ENCODE data around the gene PPIF. TPM values are rescaled to one million over a fixed set of nuclear protein-coding genes. Genes with fewer than 3 reads are reported as not detected.

The PPIF gene
- total RNA-seq, 1 experiment from 2014 or later: 160 TPM

DNA sequence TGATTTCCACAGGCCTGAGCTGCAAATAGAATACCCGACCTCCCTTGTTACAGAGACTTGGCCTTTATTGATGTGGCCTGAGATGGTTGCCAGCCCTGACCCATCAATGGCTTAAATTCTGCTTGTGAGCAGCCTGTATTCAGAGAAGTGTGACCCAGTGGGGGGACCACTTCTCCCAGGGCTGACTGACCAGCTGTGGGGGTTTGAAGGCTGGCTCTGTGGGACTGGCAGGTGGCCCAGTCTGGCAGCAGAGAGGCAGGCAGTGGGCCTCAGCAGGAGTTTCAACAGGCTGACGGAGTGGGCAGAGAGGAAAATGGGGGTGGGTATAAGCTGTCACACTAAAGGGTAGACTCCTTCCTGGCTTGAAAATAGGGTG, 12.2 kb upstream of the PPIF start:
- H3K36me3 ChIP-seq (ENCODE audit: insufficient read depth, low read length, poor library complexity, severe bottlenecking): no peaks in the 10 kb centered on the region

GRCh38 chr10:79335470-79336235, 11.6 kb upstream of the PPIF start:
- H3K4me3 ChIP-seq (ENCODE audit: low read depth, low read length, poor library complexity, severe bottlenecking): no peak overlapping the region
- no TSS peak for BruUV-seq (replicated peaks)
- POLR2A ChIA-PET (ENCODE audit: low non-redundant PET): no interaction called here
- H3K27ac ChIP-seq (ENCODE audit: low read depth, low read length, poor library complexity, severe bottlenecking): no peak overlapping the region
- DNase-seq (ENCODE audit: low spot score): no peak
- no peak for TF ChIP-seq CTCF (conservative IDR thresholded peaks at IDR 0.05; ENCODE audit: low read depth, low read length)
- no peak for TF ChIP-seq EZH2 (IDR thresholded peaks at IDR 0.05; ENCODE audit: borderline replicate concordance, low read depth, low read length, poor library complexity, severe bottlenecking)
- no peaks in the 10 kb centered on the region for H3K9me3 ChIP-seq (ENCODE audit: low read depth, low read length, poor library complexity, severe bottlenecking)
- CTCF ChIA-PET: no interaction called here
- no peaks in the 10 kb centered on the region for H3K27me3 ChIP-seq (replicated peaks; ENCODE audit: insufficient read depth, low read depth, low read length, poor library complexity)
- no peaks in the 10 kb centered on the region for H3K36me3 ChIP-seq (ENCODE audit: insufficient read depth, low read length, poor library complexity, severe bottlenecking)
- intact Hi-C loops (cut with micrococcal nuclease; ENCODE audit: unreplicated experiment): no loop called here
- no peaks in the 10 kb centered on the region for H3K4me1 ChIP-seq (ENCODE audit: insufficient read depth, low read length, poor library complexity, severe bottlenecking)

More for the DNA sequence above, 12.2 kb upstream of the PPIF start:
- TF ChIP-seq EZH2 (IDR thresholded peaks at IDR 0.05; ENCODE audit: borderline replicate concordance, low read depth, low read length, poor library complexity, severe bottlenecking) (no peak), CTCF (conservative IDR thresholded peaks at IDR 0.05; ENCODE audit: low read depth, low read length) (no peak)
- no peaks in the 10 kb centered on the region for H3K4me1 ChIP-seq (ENCODE audit: insufficient read depth, low read length, poor library complexity, severe bottlenecking)
- H3K27me3 ChIP-seq (replicated peaks; ENCODE audit: insufficient read depth, low read depth, low read length, poor library complexity): no peaks in the 10 kb centered on the region
- POLR2A ChIA-PET (ENCODE audit: low non-redundant PET): no interaction called here
- no peaks in the 10 kb centered on the region for H3K9me3 ChIP-seq (ENCODE audit: low read depth, low read length, poor library complexity, severe bottlenecking)
- intact Hi-C loops (cut with micrococcal nuclease; ENCODE audit: unreplicated experiment): no loop called here
- DNase-seq (ENCODE audit: low spot score): no peak
- H3K4me3 ChIP-seq (ENCODE audit: low read depth, low read length, poor library complexity, severe bottlenecking): no peak overlapping the region
- no peak overlapping the region for H3K27ac ChIP-seq (ENCODE audit: low read depth, low read length, poor library complexity, severe bottlenecking)
- no TSS peak for BruUV-seq (replicated peaks)
- CTCF ChIA-PET: no interaction called here

GRCh38 chr10:79336276-79336675, 11.0 kb upstream of the PPIF start:
- Histone ChIP-seq H3K4me1 (ENCODE audit: insufficient read depth, low read length, poor library complexity, severe bottlenecking) (no peaks in the 10 kb centered on the region), H3K36me3 (ENCODE audit: insufficient read depth, low read length, poor library complexity, severe bottlenecking) (no peaks in the 10 kb centered on the region), H3K27me3 (replicated peaks; ENCODE audit: insufficient read depth, low read depth, low read length, poor library complexity) (no peaks in the 10 kb centered on the region), H3K9me3 (ENCODE audit: low read depth, low read length, poor library complexity, severe bottlenecking) (no peaks in the 10 kb centered on the region), H3K27ac (ENCODE audit: low read depth, low read length, poor library complexity, severe bottlenecking) (no peak overlapping the region), H3K4me3 (ENCODE audit: low read depth, low read length, poor library complexity, severe bottlenecking) (no peak overlapping the region)
- intact Hi-C loops (cut with micrococcal nuclease; ENCODE audit: unreplicated experiment): no loop called here
- no peak for TF ChIP-seq CTCF (conservative IDR thresholded peaks at IDR 0.05; ENCODE audit: low read depth, low read length)
- no peak for TF ChIP-seq EZH2 (IDR thresholded peaks at IDR 0.05; ENCODE audit: borderline replicate concordance, low read depth, low read length, poor library complexity, severe bottlenecking)
- BruUV-seq (replicated peaks): no TSS peak
- POLR2A ChIA-PET (ENCODE audit: low non-redundant PET): no interaction called here
- no peak for DNase-seq (ENCODE audit: low spot score)
- CTCF ChIA-PET: no interaction called here

Measured in A673 (cell line).